ENCODE results near the gene SALL3.

Gene SALL3

DNA sequence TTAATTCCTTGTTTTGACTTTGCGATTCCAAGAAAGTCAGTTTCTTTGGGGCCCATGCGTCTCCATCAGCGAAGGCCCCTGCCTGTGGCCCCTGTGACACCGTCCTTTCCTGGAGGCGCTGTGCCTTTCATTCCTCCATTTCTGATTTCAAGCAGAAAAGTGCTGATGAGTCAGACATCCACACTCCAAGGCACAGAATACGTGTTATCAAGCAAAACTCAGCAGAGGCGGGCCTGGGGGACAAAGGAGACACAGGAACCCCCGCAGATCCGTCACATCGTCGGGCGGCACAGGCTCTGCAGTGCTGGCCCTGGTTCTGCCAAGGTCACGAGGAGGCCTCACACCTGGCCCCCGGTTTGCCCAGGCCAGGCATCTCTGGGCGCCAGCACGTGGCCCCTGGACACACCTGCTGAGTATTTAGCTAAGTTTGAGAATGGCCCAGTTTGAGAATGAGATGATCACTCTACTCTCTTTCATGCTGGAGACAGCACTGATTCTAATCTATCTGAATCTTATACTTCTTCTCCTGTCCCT, 7.2 kb upstream of the SALL3 start:
- Mint-ChIP-seq H3K27ac (no peak overlapping the region), H3K4me3 (no peak overlapping the region), H3K36me3 (ENCODE audit: low read depth) (peaks cover 4% of the 10 kb centered on the region), H3K9me3 (no peaks in the 10 kb centered on the region), H3K27me3 (peaks cover 74% of the 10 kb centered on the region), H3K4me1 (peaks cover 7% of the 10 kb centered on the region)
- no peak for DNase-seq
- no peak for ATAC-seq

DNA sequence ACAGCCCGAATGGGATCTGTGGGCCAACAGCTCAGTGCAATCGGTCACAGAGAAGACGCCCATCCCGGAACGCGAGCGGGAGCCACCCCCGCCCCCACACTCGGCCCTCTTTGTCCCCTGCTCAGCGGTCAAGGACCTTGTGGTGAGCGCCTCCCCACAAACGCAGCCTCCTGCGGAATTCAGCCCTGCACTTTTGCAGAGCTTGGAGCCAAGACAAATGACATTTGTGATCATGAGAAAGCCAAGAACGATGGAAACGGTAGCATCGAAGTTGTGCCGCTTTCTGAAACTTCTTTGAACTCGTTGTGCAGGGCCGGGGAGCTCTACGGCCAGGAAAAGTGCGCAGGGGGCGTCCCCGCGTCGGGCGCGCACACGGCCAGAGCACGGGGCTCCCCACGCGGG, 6.7 kb upstream of the SALL3 start:
- no peak for DNase-seq
- H3K27me3 Mint-ChIP-seq: peaks cover 79% of the 10 kb centered on the region
- H3K4me3 Mint-ChIP-seq: no peak overlapping the region
- H3K27ac Mint-ChIP-seq: no peak overlapping the region
- no peaks in the 10 kb centered on the region for H3K9me3 Mint-ChIP-seq
- H3K4me1 Mint-ChIP-seq: peaks cover 7% of the 10 kb centered on the region
- no peak for ATAC-seq
- H3K36me3 Mint-ChIP-seq (ENCODE audit: low read depth): peaks cover 4% of the 10 kb centered on the region

DNA sequence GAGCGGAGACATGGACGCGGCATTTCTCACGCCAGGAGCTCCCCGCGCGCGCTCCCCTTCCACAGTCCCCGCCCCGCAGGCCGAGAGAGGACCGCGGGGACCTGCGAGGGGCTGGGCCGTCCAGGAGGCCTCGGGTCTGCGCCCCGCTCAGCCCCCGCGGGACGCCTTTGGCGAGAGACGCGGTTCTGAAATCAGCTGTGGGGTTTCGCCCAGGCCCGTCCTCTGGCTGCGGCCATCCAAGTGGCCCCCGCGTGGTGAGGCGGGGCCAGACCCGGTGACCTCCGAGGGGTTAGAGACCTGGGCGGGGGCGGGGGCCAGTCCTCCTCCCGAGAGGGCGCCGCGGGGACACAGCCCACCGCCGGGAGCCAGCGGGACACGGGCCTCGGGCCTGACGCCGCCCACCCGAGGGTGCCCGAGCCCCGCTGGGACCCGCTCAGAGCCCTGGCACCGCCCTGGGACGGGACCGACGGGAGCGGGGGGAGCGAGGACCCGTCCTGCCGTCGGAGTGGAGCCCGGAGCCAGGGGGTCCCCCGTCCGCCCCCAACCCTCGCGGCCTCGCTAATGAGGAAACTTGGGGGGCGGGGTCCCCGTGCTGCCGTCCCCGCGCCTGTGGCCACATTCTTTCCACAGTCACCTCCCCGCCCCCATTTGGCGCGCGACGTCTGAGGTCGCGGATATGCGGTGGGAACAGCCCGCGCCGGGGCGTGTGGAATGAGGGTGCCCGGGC, 6.1 kb upstream of the SALL3 start:
- H3K4me1 Mint-ChIP-seq: peaks cover 9% of the 10 kb centered on the region
- H3K4me3 Mint-ChIP-seq: no peak overlapping the region
- H3K27me3 Mint-ChIP-seq: peaks cover 80% of the 10 kb centered on the region
- peaks cover 4% of the 10 kb centered on the region for H3K36me3 Mint-ChIP-seq (ENCODE audit: low read depth)
- DNase-seq: no peak
- H3K27ac Mint-ChIP-seq: no peak overlapping the region
- no peak for ATAC-seq
- no peaks in the 10 kb centered on the region for H3K9me3 Mint-ChIP-seq

DNA sequence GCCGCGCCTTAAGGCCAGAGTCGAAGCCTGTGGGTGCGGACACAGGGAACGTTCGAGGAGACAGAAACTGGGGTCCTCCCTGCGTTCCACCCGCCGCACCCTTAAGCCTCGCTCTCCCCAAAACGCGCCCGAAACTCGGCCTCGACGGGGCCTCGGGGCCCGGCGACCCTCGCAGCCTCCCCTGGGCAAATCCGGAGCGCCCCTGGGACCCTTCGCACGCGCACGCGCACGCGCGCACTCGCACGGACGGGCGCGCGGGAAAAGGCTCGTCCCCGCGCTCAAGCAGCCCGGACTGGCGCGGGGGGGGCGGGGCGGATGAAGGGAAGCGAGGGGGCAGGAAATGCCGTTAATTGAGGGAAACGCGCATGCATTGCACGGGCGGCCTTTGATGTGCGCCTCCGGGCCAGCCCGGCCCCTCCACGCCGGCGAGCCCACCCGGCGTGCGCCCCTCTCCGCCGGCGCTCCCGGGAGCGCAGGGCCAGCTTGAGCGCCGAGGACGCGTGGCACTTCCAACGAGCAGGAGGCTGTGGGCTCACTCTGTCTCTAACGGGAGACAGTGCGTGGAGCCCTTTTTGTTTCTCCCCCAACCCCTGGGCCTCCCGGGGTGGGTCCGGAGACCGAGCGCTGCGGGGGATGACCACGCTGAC, 5.4 kb upstream of the SALL3 start:
- ATAC-seq (no peak), DNase-seq (no peak)
- H3K4me3 Mint-ChIP-seq: no peak overlapping the region
- H3K9me3 Mint-ChIP-seq: no peaks in the 10 kb centered on the region
- H3K4me1 Mint-ChIP-seq: peaks cover 10% of the 10 kb centered on the region
- no peak overlapping the region for H3K27ac Mint-ChIP-seq
- H3K27me3 Mint-ChIP-seq: peaks cover 75% of the 10 kb centered on the region
- peaks cover 4% of the 10 kb centered on the region for H3K36me3 Mint-ChIP-seq (ENCODE audit: low read depth)

DNA sequence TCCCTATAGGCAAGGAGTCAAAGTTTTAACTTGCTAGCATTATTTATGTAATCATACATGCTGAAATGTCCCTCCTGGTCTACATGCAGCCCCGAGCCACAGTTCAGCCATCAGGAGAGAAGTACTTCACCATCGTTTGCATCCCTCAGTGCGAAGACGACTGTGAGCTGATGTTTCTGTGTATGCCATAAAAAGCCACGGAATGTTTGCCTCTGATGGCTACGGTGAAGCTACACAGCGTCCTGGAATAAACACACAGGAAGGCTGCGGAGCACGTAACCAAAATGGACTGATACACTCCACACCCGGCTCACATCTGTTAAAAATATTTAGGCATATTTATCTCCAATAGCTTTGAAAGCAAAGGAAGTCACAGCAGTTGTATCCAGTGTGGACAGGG, 4.3 kb upstream of the SALL3 start:
- peaks cover 68% of the 10 kb centered on the region for H3K27me3 Mint-ChIP-seq
- H3K9me3 Mint-ChIP-seq: no peaks in the 10 kb centered on the region
- peaks cover 4% of the 10 kb centered on the region for H3K36me3 Mint-ChIP-seq (ENCODE audit: low read depth)
- H3K4me3 Mint-ChIP-seq: no peak overlapping the region
- ATAC-seq (no peak), DNase-seq (no peak)
- no peak overlapping the region for H3K27ac Mint-ChIP-seq
- H3K4me1 Mint-ChIP-seq: peaks cover 10% of the 10 kb centered on the region

DNA sequence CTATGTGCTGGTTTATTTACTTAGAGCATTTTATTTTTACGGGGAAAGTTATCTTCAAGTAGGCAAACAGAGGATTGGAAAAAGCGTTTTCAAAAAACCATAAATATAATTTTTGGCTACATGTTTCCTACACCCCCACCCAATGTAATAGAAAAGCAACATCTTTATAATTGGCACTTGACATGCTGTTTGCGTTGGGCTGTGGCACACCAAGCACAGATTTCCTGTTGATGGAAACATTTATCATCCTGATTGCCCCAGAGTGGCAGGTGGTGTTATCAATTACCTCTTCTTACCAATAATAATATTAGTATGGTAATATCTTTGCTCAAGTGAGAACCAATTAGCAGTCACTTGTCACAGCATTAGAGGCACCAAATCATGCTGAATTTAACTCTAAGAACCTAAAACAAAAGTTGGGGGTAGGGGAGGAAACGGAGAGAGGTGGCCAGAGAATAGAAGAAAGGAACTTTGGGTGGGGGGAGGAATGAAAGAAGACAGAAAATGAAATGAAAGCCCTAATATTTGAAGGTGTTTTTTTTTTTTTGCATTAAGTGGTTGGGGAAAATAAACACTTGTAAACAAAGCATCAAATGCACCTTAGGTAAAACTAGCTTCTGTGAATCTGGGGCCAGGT, 3.8 kb upstream of the SALL3 start:
- peaks cover 4% of the 10 kb centered on the region for H3K36me3 Mint-ChIP-seq (ENCODE audit: low read depth)
- H3K9me3 Mint-ChIP-seq: no peaks in the 10 kb centered on the region
- no peak overlapping the region for H3K4me3 Mint-ChIP-seq
- H3K27me3 Mint-ChIP-seq: peaks cover 63% of the 10 kb centered on the region
- no peak for ATAC-seq
- no peak overlapping the region for H3K27ac Mint-ChIP-seq
- H3K4me1 Mint-ChIP-seq: peaks cover 10% of the 10 kb centered on the region
- no peak for DNase-seq

DNA sequence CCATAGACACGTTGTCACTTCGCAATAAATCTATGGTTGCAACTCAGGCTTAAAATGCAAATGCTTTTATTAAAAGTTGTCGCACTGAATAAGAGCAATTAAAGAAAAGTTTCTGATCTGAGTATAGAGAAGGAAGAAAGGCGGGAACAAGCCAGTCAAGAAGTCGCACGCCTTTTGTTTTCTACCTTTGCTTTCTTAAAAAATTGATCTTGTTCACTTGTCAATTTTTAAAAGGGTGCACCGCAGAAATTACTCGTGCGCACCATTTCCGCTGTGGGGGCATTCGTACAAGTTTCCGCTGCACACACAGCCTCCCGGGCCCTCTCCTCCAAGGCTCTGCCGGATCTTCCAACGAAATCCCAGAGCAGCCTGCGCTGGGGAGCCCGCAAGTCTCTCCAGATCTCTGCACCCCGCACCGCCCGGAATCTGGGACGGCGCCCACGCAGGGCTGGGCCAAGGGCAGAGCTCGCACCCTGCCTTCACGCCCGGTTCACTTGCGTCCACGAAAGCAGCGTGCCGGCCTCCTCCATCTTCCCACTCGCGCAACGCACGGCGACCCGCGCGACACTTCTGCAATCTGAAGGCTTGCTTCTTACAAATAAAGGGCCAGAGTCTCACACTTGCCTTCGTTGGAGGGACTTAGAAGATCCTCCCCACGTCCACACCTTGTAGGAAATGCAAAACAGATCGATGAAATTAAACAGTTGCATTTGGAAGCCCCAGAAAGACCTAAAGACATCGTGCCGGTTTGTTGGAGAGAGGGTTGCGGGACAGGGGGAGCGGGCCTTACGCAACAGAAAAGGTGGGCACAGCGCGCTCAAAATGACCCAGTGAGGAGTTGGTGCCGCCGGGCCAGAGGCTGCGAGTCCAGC, 2.6 kb upstream of the SALL3 start:
- Mint-ChIP-seq H3K27me3 (peaks cover 62% of the 10 kb centered on the region), H3K4me1 (peaks cover 17% of the 10 kb centered on the region), H3K4me3 (no peak overlapping the region), H3K36me3 (ENCODE audit: low read depth) (peaks cover 9% of the 10 kb centered on the region), H3K9me3 (peaks cover 6% of the 10 kb centered on the region), H3K27ac (no peak overlapping the region)
- ATAC-seq (no peak), DNase-seq (no peak)

DNA sequence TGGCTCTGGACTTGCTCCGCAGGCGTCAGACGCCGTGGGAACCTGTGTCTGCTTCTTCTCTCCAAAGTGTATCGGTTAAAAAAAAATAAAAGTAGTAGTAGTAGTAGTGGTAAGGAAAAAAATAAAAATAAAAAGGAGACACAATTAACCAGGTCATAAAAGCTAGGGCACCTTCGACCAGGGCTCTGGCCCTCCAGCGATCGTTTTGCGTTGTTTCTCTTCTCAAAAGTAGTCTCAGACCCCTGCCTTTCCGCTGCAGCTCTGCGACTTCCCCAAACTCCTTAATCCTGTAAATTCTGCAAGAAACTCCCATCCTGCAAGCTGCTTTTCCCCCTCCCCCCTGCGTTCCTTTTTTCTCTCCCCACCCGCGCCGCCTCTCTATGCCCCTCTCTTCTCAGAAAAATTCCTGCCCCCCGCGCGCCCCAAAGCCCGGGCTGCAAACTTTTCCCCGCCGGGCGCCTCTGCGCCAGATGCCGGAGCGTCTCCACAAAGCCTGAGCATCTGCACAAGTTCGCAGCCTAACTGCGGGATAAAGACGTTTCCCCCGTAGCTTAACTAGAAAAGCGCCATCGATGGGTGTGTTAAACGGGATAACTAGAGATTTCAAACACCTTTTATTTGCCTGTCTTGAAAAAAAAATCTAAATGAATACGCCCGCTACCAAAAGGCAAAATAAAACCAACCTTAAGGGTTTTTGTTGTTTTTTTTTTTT, 1.8 kb upstream of the SALL3 start:
- Mint-ChIP-seq H3K27me3 (peaks cover 60% of the 10 kb centered on the region), H3K9me3 (peaks cover 6% of the 10 kb centered on the region), H3K4me3 (peak overlapping the region; percentile 43), H3K4me1 (peaks cover 16% of the 10 kb centered on the region), H3K36me3 (ENCODE audit: low read depth) (peaks cover 9% of the 10 kb centered on the region), H3K27ac (no peak overlapping the region)
- DNase-seq: no peak
- ATAC-seq: no peak

DNA sequence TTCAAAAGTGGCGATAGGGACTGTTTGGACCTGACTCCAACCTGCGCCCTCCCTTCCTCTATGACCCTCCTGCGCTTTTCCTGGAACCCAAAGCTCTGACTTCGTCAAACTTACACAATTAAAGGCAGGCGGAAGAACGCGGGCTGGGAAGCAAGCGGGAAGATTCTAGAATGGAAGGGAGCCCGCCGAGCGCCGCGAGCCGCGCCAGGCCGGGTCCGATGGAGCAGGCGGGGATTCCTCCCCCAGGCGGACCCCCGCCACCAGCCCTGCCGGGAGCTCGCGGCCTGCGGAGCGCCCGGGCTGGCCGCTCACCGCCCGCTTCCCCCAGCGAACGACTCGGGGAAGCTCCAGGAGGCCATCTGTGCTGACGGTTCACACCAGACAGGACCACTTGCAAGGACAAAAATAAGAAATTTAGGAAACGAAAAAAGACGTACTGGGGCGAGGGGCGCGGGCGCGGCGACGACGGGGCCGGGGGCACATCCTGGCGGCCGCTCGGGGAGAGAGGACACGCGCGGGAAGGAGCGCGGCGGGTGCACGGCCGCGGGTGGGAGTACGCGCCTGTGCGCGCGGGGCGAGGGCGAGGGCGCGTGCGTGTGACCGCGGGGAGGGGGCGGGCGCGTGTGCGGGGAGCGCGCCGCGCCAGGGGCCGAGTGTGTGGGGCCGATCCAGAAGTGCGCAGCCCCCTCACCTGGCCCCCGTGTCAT, 1.1 kb upstream of the SALL3 start:
- no peak overlapping the region for H3K27ac Mint-ChIP-seq
- ATAC-seq (no peak), DNase-seq (no peak)
- H3K9me3 Mint-ChIP-seq: peaks cover 6% of the 10 kb centered on the region
- peak overlapping the region; percentile 43 for H3K4me3 Mint-ChIP-seq
- H3K27me3 Mint-ChIP-seq: peaks cover 63% of the 10 kb centered on the region
- peaks cover 13% of the 10 kb centered on the region for H3K4me1 Mint-ChIP-seq
- H3K36me3 Mint-ChIP-seq (ENCODE audit: low read depth): peaks cover 9% of the 10 kb centered on the region

DNA sequence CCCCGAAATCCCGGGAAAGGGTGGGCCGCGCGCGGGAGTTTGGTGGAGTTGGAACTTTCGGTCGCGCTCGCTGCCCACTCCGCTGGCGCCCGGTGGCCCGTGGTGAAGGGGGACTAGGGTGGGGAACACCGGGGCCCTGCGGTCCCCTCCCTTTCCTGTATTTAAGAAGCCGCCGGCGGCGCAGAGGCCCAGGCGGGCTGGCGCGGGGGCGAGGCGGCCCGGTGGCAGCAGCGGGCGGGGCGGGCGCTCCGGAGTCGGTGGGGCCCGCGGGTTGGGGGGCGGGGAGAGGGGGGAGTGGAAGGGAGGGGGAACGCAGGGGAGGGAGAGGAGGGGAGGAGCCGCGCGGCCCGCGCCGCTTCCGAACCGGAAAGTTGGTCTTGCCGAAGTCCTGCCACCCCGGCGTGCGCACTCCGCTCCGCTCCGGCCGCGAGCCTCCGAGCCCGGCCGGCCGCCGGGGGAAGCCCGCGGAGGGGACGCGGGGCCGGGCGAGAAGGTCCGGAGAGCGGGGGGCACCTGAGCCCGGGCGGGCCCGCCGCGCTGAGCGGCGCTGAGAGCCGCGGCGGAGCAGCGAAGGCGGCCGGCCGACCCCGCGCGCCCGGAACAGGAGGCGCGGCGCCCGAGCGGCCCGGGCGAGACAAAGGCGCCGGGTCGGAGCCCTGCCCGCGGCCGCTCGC, 425 bp upstream of the SALL3 start:
- peaks cover 9% of the 10 kb centered on the region for H3K36me3 Mint-ChIP-seq (ENCODE audit: low read depth)
- no peak for ATAC-seq
- H3K4me1 Mint-ChIP-seq: peaks cover 13% of the 10 kb centered on the region
- no peak for DNase-seq
- no peak overlapping the region for H3K27ac Mint-ChIP-seq
- no peak overlapping the region for H3K4me3 Mint-ChIP-seq
- peaks cover 70% of the 10 kb centered on the region for H3K27me3 Mint-ChIP-seq
- peaks cover 6% of the 10 kb centered on the region for H3K9me3 Mint-ChIP-seq

DNA sequence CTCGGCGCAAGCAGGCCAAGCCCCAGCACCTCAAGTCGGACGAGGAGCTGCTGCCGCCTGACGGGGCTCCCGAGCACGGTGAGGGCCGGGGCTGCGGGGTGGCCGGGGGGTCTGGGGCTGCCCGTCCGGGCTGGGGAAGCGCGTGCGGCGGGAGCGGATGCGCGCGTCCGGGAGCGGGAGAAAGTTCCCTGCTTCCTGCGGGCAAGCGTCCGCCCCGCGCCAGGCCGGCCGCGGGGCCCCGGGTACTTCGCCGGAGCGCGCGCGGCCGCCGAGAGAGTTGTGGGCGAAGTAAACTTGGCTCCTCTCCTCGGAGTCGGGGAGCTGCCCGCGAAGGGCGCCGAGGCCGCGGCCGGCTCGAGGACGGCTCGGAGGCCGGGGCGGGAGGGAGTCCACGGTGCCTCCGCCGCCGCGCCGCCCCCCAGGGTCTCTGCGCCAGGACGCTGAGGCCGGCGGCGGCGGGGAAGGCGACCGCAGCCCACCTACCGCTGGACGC, 707 bp downstream of the SALL3 start:
- DNase-seq (no peak), ATAC-seq (no peak)
- Mint-ChIP-seq H3K36me3 (ENCODE audit: low read depth) (peaks cover 9% of the 10 kb centered on the region), H3K27me3 (peaks cover 72% of the 10 kb centered on the region), H3K4me3 (no peak overlapping the region), H3K4me1 (peaks cover 13% of the 10 kb centered on the region), H3K27ac (no peak overlapping the region), H3K9me3 (peaks cover 6% of the 10 kb centered on the region)

DNA sequence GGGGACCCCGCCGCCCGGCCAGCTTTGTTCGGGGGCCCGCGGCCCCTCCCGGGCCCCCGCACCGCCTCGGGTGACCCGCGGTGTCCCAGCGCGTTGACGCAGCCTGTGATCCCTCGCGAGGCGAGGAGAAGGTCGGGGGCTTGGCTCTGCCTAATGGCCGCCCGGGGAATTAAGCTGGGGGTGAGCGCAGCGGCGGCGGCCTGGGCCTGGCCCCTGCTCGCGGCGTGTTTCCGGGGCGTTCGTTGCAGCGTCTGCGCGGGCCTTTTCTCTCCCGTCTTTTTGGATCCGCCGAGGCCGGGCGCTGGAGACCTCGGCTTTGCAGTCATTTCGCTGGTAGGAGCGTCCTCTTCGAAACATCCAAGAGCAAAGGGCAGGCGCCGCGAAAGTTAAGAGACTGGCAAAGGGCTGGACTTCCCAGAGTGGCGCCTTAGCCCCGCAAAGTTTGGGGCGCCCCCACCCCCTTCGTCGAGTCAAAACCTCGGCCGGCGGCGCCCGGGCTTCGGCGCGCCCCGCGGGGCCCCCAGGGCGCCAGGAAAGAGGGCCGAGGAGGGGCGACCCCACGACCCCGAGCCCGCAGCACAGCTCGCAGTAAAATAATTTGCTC, 1.3 kb downstream of the SALL3 start:
- Mint-ChIP-seq H3K36me3 (ENCODE audit: low read depth) (peaks cover 9% of the 10 kb centered on the region), H3K4me3 (peak overlapping the region; percentile 45), H3K27ac (no peak overlapping the region), H3K4me1 (peaks cover 13% of the 10 kb centered on the region), H3K27me3 (peaks cover 72% of the 10 kb centered on the region), H3K9me3 (peaks cover 6% of the 10 kb centered on the region)
- DNase-seq (no peak), ATAC-seq (no peak)
